Measurements from ENCODE around the gene DYRK1A.

GRCh38 chr21:37528150-37528937 lies 161.8 kb downstream of the DYRK1A start:
- TF ChIP-seq CTCF (conservative IDR thresholded peaks at IDR 0.05; ENCODE audit: low read length) (no peak), EZH2phosphoT487 (IDR thresholded peaks at IDR 0.05; ENCODE audit: borderline replicate concordance) (no peak)
